GM12878 (cell line): ENCODE results near the gene P4HA2. TPM values are rescaled to one million over a fixed set of nuclear protein-coding genes. Genes with fewer than 3 reads are reported as not detected.

Source experiments
- ATF2 ChIP-seq: IDR thresholded peaks from 2 replicates; pipeline ENCODE4 v1.6.1; 2012; ENCODE audit warnings: low read length, inconsistent platforms
- CBX5 ChIP-seq: sonication (generic); IDR thresholded peaks from 2 replicates; pipeline ENCODE4 v1.6.1; 2016; ENCODE audit warnings: low read depth, moderate library complexity, mild to moderate bottlenecking, inconsistent platforms
- CTCF ChIP-seq, 3 experiments: IDR thresholded peaks in 2 of 3; conservative IDR thresholded peaks in 1 of 3; 2 replicates each; pipeline ENCODE4 v1.5.1; 2011; ENCODE audit warnings: low read depth in 3 of 3, low read length in 3 of 3, mild to moderate bottlenecking in 3 of 3, control low read depth in 2 of 3, moderate library complexity in 2 of 3, inconsistent platforms in 1 of 3, mixed read lengths in 1 of 3; ENCODE audit not compliant: control insufficient read depth in 2 of 3, insufficient read depth in 1 of 3; ENCODE audit errors: extremely low read depth in 1 of 3
- HDAC6 ChIP-seq: fragments of 200-600 bp; sonication (generic); IDR thresholded peaks from one replicate; pipeline ENCODE4 v1.8.0; 2017; ENCODE audit warnings: antibody characterized with exemption; ENCODE audit not compliant: unreplicated experiment
- NFIC ChIP-seq: IDR thresholded peaks from 2 replicates; pipeline ENCODE4 v1.6.1; 2012; ENCODE audit warnings: low read depth, mild to moderate bottlenecking, inconsistent platforms, low read length, moderate library complexity
- NRF1 ChIP-seq: conservative IDR thresholded peaks from 2 replicates; pipeline ENCODE4 v1.6.1; 2011; ENCODE audit warnings: mild to moderate bottlenecking, low read depth, low read length, improper control_type of control experiment
- PKNOX1 ChIP-seq: fragments of 450-650 bp; IDR thresholded peaks from 2 replicates; pipeline ENCODE4 v1.6.1; 2016; ENCODE audit warnings: mild to moderate bottlenecking
- RELA ChIP-seq: fragments of 450-650 bp; IDR thresholded peaks from 2 replicates; pipeline ENCODE4 v1.8.0; 2014; ENCODE audit warnings: borderline replicate concordance; ENCODE audit not compliant: partially characterized antibody
- RELB ChIP-seq: fragments of 450-650 bp; IDR thresholded peaks from 2 replicates; pipeline ENCODE4 v1.6.1; 2017; ENCODE audit warnings: low read depth, mild to moderate bottlenecking, moderate library complexity
- RUNX3 ChIP-seq: IDR thresholded peaks from 2 replicates; pipeline ENCODE4 v1.6.1; 2012; ENCODE audit warnings: low read length, inconsistent platforms
- SKIL ChIP-seq: fragments of 450-650 bp; IDR thresholded peaks from 2 replicates; pipeline ENCODE4 v1.6.1; 2017; ENCODE audit warnings: mild to moderate bottlenecking, low read depth, inconsistent platforms; ENCODE audit not compliant: poor library complexity, severe bottlenecking
- YY1 ChIP-seq: IDR thresholded peaks from 2 replicates; pipeline ENCODE4 v1.6.1; 2011; ENCODE audit warnings: low read depth, mild to moderate bottlenecking, low read length
- ZBTB11 ChIP-seq: fragments of 450-650 bp; formaldehyde crosslinking; IDR thresholded peaks from 2 replicates; pipeline ENCODE4 v1.5.0; 2022; ENCODE audit warnings: mild to moderate bottlenecking, missing genetic modification characterization
- ZNF274 ChIP-seq: IDR thresholded peaks from one replicate; pipeline ENCODE4 v1.8.0; 2011; ENCODE audit not compliant: insufficient read length, insufficient read depth
- ZNF384 ChIP-seq: IDR thresholded peaks from 2 replicates; pipeline ENCODE4 v1.6.1; 2012; ENCODE audit warnings: low read depth, mild to moderate bottlenecking, low read length, improper control_type of control experiment, borderline replicate concordance
- polyA plus RNA-seq, 11 experiments: library from polyadenylated mRNA; depleted of rRNA in 4 of 11; unstranded in 6 of 11; stranded (reverse) in 5 of 11; fragments of >200 nt; fragmentation: Nextera tagmentation in 4 of 11; fragmentation: Illumina TruSeq in 1 of 11; extraction: Ambion mirVana in 4 of 11; extraction: Trizol in 1 of 11; gene quantifications; 1 replicate in 1 of 11; 2 replicates in 10 of 11; pipeline versions ENCODE4 v1.2.1 to v1.2.3, GENCODE V29; 2011 to 2016; ENCODE audit warnings: inconsistent platforms in 2 of 11, missing spikeins in 2 of 11, low read depth in 1 of 11
- total RNA-seq, 4 experiments: library from RNA; depleted of rRNA in 3 of 4; stranded (reverse); fragments of >200 nt in 3 of 4; fragmentation: Illumina TruSeq in 1 of 4; extraction: Trizol in 1 of 4; gene quantifications; 2 replicates each; pipeline versions ENCODE4 v1.2.1 to v1.2.3, GENCODE V29; 2013 to 2021

The P4HA2 gene
- total and polyA plus RNA-seq, 10 of the 15 experiments (the other 5 are each of a cell fraction or from before 2014, with no cell fraction given) = 4.7 to 10.9 (median 7.5) TPM

GRCh38 chr5:132176987-132177386, 50.7 kb downstream of the P4HA2 start (continued):
- TF ChIP-seq ZBTB11 (CRISPR knock-in tag) (no peak), ATF2 (no peak), CBX5 (peak; percentile 61; the same call in 1 of the 2 replicates), RELA (no peak), RUNX3 (peak; percentile 29; the same call in 1 of the 2 replicates), NRF1 (no peak), RELB (0 out of 2 replicates have a peak, but pooled peaks have one; percentile 34), HDAC6 (no peak), CTCF (IDR thresholded peaks at IDR 0.05 in 2 of 3, conservative IDR thresholded peaks at IDR 0.05 in 1 of 3; ENCODE audit: control insufficient read depth in 2 of 3, extremely low read depth in 1 of 3, insufficient read depth in 1 of 3, low read depth in 3 of 3, low read length in 3 of 3) (peak in 2 of 3 experiments; percentile 15 to 44; a peak in 4 of 6 replicates), YY1 (no peak; the same call in 1 of the 2 replicates), PKNOX1 (no peak), ZNF384 (no peak), NFIC (peak; percentile 77), ZNF274 (no peak), SKIL (no peak)
